ENCODE data around the gene LRCH2.
"Not testable (repeated sequence)": the region's sequence is repeated elsewhere in the genome, so short reads cannot be mapped to it uniquely, and the experiment has no call there.

The LRCH2 gene

GRCh38 chrX:115233497-115234455 is at the start of gene LRCH2:
Gene LRCH2 (minus strand): TSS chrX:115234096. CDS start chrX:115234041, 55 bp downstream.
- no peak for DNase-seq (ENCODE audit: low read depth)

GRCh38 chrX:115269051-115269683 is 35.3 kb upstream of the LRCH2 start:
- no peak for DNase-seq (ENCODE audit: low read depth)

GRCh38 chrX:115268421-115268820 is 34.5 kb upstream of the LRCH2 start:
- DNase-seq (ENCODE audit: low read depth): no peak

DNA sequence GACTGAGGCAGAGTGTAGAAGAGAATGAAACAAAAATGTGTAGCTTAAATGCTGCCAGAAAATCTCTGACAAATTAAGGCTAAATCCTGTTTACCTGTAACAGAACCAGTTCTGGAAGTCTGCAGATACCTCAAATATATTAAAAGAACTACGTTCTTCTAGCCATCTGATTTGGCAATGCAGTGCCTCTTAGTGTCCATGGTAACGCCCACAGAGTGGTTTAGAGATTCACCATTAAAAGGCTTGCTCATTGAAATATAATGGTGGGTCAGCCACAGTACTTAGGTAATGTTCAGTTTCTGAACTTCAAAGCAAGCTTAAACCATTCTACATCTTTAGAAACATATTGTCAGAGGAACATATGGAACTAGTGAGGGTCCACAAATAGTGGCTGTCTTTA is 32.4 kb upstream of the LRCH2 start:
- no peak for DNase-seq (ENCODE audit: low read depth)

GRCh38 chrX:115264009-115264408 is 30.1 kb upstream of the LRCH2 start:
- DNase-seq (ENCODE audit: low read depth): no peak

- no peak for DNase-seq (ENCODE audit: low read depth)
Observed at GRCh38 chrX:115261148-115261547, 27.3 kb upstream of the LRCH2 start.

- no peak for DNase-seq (ENCODE audit: low read depth)
Observed at GRCh38 chrX:115260330-115260729, 26.4 kb upstream of the LRCH2 start.

GRCh38 chrX:115259238-115259875 is 25.5 kb upstream of the LRCH2 start:
- no peak for DNase-seq (ENCODE audit: low read depth)

- DNase-seq (ENCODE audit: low read depth): no peak
Observed at GRCh38 chrX:115257711-115258110, 23.8 kb upstream of the LRCH2 start.

DNA sequence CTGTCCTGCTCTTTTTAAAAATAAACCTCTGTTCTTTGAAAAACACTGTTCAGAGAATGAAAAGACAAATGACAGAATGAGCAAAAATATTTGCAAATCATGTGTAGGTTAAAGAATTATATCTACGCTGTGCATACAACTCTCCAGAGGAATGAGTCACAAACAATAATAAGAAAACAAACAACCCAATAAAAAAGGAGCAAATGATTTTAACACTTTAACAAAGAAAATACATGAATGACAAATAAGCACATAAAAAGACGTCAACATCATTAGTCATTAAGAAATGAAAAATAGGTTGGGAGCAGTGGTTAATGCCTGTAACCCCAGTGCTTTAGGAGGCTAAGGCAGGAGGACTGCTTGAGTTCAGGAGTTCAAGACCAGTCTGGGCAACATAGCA is 21.1 kb upstream of the LRCH2 start:
- DNase-seq (ENCODE audit: low read depth): no peak

DNA sequence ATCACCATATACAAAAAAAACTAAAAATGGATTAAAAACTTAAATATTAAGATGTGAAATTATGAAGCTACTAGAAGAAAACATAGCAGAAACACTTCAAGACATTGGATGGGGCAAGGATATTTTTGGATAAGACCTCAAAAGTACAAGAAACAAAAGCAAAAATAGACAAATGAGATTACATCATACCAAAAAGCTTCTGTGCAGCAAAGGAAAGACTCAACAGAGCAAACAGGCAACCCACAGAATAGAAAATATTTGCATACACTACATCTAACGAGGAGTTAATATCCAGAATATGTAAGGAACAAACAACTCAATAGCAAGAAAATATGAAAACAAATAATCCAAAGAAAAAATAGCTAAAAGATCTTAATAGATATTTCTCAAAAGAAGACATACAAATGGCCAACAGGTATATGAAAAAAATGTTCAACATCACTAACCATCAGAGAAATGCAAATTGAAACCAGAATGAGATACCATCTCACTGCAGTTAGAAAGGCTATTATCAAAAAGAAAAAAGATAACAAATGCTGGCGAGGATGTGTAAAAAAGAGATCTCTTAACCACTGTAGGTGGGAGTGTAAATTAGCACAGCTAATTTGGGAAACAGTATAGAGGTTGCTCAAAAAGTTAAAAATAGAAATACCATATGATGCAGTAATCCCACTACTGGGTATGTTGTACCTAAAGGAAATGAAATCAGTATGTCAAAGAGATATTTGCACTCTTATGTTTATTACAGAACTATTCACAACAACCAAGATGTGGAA is 17.8 kb upstream of the LRCH2 start:
- no peak for DNase-seq (ENCODE audit: low read depth)

- DNase-seq (ENCODE audit: low read depth): no peak
Observed at GRCh38 chrX:115237056-115237455, 3.2 kb upstream of the LRCH2 start.

GRCh38 chrX:115236560-115236959 is 2.7 kb upstream of the LRCH2 start:
- DNase-seq (ENCODE audit: low read depth): no peak

- no peak for DNase-seq (ENCODE audit: low read depth)
Observed at GRCh38 chrX:115234461-115234860, 565 bp upstream of the LRCH2 start.

GRCh38 chrX:115232933-115233496 is 881 bp downstream of the LRCH2 start:
- DNase-seq (ENCODE audit: low read depth): no peak

DNA sequence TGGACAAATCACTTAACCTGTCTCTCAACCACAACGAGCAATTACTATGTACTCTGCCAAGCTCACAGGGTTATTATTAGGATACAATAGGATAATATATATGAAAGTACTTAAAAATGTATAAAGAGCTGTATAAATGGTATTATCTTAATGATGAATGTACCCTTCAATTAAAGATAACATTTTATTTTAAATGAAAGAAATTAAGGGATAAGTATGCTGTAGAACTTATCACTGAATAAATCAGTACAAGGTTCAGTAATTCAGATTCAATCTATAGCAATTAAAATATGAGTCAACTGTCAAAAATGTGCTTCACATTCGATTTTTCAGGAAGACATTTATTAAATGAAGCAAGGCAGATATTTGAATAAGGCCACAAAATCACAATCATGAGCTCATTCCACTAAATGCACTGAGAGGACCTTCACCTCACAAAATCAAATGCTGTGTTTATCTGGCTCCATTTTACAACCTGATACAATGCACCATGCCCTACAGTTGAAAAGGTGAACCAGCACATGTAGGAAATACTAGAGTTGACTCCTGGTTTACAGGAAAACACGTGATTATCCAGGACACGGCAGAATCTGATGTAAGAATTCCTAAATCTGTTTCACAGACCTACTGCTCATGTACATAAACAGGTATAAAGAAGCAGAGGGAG is 4.4 kb downstream of the LRCH2 start:
- no peak for DNase-seq (ENCODE audit: low read depth)

DNA sequence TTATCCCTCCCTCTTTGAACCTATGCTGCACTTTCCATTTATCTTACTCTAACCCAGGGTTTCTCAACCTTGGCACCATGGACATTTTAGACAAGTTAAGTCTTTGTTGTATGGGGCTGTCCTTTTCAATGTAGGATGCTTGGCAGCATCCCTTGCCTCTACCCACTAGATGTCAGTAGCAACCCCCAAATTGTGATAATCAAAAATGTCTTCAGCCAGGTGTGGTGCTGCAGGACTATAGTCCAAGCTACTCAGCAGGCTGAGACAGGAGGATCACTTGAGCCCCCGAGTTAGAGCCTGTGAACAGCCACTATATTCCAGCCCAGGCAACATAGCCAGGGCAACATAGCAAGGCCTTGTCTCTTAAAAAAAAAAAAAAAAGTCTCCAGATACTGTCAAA is 7.0 kb downstream of the LRCH2 start:
- no peak for DNase-seq (ENCODE audit: low read depth)

- not testable (repeated sequence) for DNase-seq (ENCODE audit: low read depth)
Observed at GRCh38 chrX:115217346-115217745, 16.6 kb downstream of the LRCH2 start.

- DNase-seq (ENCODE audit: low read depth): no peak
Observed at GRCh38 chrX:115214605-115215004, 19.3 kb downstream of the LRCH2 start.

DNA sequence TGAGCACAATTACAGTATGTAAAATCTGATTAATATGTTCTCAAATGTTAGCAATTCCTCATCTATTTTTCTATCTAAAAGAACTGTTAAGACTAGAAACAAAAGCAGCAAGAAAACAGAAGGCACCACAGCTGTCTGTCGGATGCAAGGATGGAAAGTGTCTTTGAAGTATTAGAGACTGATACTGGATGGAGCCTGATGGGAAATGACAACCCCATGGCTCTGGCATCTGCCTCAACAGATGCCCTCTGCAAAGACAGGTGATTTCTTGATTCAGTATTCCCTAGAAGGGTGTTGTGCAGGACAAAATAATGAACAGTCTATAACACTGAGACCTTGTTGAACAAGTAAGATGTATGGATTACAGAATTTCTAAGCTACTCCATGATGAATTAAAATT is 19.7 kb downstream of the LRCH2 start:
- DNase-seq (ENCODE audit: low read depth): no peak

DNA sequence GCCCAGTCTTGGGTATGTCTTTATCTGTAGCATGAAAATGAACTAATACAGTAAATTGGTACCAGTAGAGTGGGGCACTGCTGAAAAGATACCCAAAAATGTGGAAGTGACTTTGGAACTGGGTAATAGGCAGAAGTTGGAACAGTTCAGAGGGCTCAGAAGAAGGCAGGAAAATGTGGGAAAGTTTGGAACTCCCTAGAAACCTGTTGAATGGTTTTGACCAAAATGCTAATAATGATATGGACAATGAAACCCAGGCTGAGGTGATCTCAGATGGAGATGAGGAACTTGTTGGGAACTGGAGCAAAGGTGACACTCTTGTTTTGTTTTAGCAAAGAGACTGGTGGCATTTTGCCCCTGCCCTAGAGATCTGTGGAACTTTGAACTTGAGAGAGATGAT is 24.3 kb downstream of the LRCH2 start:
- DNase-seq (ENCODE audit: low read depth): not testable (repeated sequence)

All from stimulated activated CD4-positive, alpha-beta T cell treated with anti-CD3 and anti-CD28 coated beads, Interleukin-2, amount 100 ng/mL, for 4 hours (primary cell).